HepG2 (cell line): Measurements from ENCODE around the gene TSEN34. TPM values are rescaled to one million over a fixed set of nuclear protein-coding genes. Genes with fewer than 3 reads are reported as not detected.

Experiments used
- E2F1 ChIP-seq: sonication (generic); formaldehyde crosslinking; IDR thresholded peaks from 2 replicates; pipeline ENCODE4 v1.5.0; 2020; ENCODE audit warnings: missing genetic modification reagents
- EP300 ChIP-seq, 3 experiments: sonication (generic) in 1 of 3; formaldehyde crosslinking in 1 of 3; IDR thresholded peaks; 2 replicates each; pipeline versions ENCODE4 v1.5.1 to v1.6.1; 2011 to 2020; ENCODE audit warnings: low read depth in 2 of 3, low read length in 2 of 3, borderline replicate concordance in 1 of 3, improper control_type of control experiment in 1 of 3, mild to moderate bottlenecking in 1 of 3, missing genetic modification reagents in 1 of 3, moderate library complexity in 1 of 3
- FOSL1 ChIP-seq: sonication (generic); formaldehyde crosslinking; IDR thresholded peaks from 2 replicates; pipeline ENCODE4 v1.9.0; 2021; ENCODE audit warnings: missing genetic modification reagents, borderline replicate concordance
- GABPA ChIP-seq, 2 experiments: IDR thresholded peaks; 2 replicates each; pipeline ENCODE4 v1.6.1; 2011 to 2016; ENCODE audit warnings: low read depth in 2 of 2, low read length in 1 of 2, missing biosample characterization in 1 of 2, missing genetic modification characterization in 1 of 2
- GLI4 ChIP-seq: sonication (generic); formaldehyde crosslinking; IDR thresholded peaks from 2 replicates; pipeline ENCODE4 v1.5.1; 2020; ENCODE audit warnings: missing genetic modification reagents, mild to moderate bottlenecking, moderate library complexity, borderline replicate concordance
- HNRNPL ChIP-seq: fragments of 200-400 bp; formaldehyde crosslinking; IDR thresholded peaks from 2 replicates; pipeline ENCODE4 v1.6.1; 2017; ENCODE audit warnings: mild to moderate bottlenecking, low read depth, low read length
- ISL2 ChIP-seq: sonication (generic); formaldehyde crosslinking; IDR thresholded peaks from 2 replicates; pipeline ENCODE4 v1.5.0; 2020; ENCODE audit warnings: missing genetic modification reagents
- MXD1 ChIP-seq: sonication (generic); formaldehyde crosslinking; IDR thresholded peaks from 2 replicates; pipeline ENCODE4 v1.4.0; 2020; ENCODE audit warnings: mild to moderate bottlenecking, missing genetic modification reagents
- PBX2 ChIP-seq: IDR thresholded peaks from 2 replicates; pipeline ENCODE4 v1.6.1; 2016; ENCODE audit warnings: control low read depth
- RFX5 ChIP-seq: IDR thresholded peaks from 2 replicates; pipeline ENCODE4 v1.6.1; 2011; ENCODE audit warnings: low read depth, low read length, improper control_type of control experiment
- SALL1 ChIP-seq: sonication (generic); formaldehyde crosslinking; IDR thresholded peaks from 2 replicates; pipeline ENCODE4 v1.8.0; 2022; ENCODE audit warnings: mild to moderate bottlenecking, missing genetic modification reagents
- SOX13 ChIP-seq, 3 experiments: fragments of 450-650 bp in 1 of 3; sonication (generic) in 1 of 3; formaldehyde crosslinking in 1 of 3; IDR thresholded peaks in 2 of 3; conservative IDR thresholded peaks in 1 of 3; 2 replicates each; pipeline versions ENCODE4 v1.5.0 to v1.6.1; 2016 to 2020; ENCODE audit warnings: antibody characterized with exemption in 1 of 3, mild to moderate bottlenecking in 1 of 3, missing compliant biosample characterization in 1 of 3, missing genetic modification reagents in 1 of 3, moderate library complexity in 1 of 3
- ZNF460 ChIP-seq: sonication (generic); formaldehyde crosslinking; IDR thresholded peaks from 2 replicates; pipeline ENCODE4 v1.5.1; 2020; ENCODE audit warnings: missing genetic modification reagents, mild to moderate bottlenecking, borderline replicate concordance
- ZNF557 ChIP-seq: sonication (generic); formaldehyde crosslinking; IDR thresholded peaks from 2 replicates; pipeline ENCODE4 v1.4.0; 2020; ENCODE audit warnings: missing genetic modification reagents
- ZNF609 ChIP-seq: sonication (generic); formaldehyde crosslinking; IDR thresholded peaks from 2 replicates; pipeline ENCODE4 v1.4.0; 2020; ENCODE audit warnings: mild to moderate bottlenecking, missing genetic modification reagents, borderline replicate concordance
- polyA plus RNA-seq, 8 experiments: library from polyadenylated mRNA; depleted of rRNA in 3 of 8; stranded (reverse) in 7 of 8; unstranded in 1 of 8; fragments of >200 nt; fragmentation: Illumina TruSeq in 4 of 8; extraction: Trizol in 4 of 8; gene quantifications; 2 replicates each; pipeline versions ENCODE4 v1.2.1 to v1.2.3, GENCODE V29; 2011 to 2016; ENCODE audit warnings: low read depth in 4 of 8, missing spikeins in 1 of 8, mixed read lengths in 1 of 8; ENCODE audit not compliant: insufficient read depth in 1 of 8
- total RNA-seq, 5 experiments: library from RNA; depleted of rRNA; stranded (reverse); fragments of >200 nt; fragmentation: Illumina TruSeq; extraction: Trizol; gene quantifications; 2 replicates each; pipeline ENCODE4 v1.2.3, GENCODE V29; 2016; ENCODE audit warnings: low read depth in 1 of 5

TSEN34 gene
- total and polyA plus RNA-seq, 2 of the 13 experiments (the other 11 are each of a cell fraction or from before 2014, with no cell fraction given), result 55.1 to 65.4 TPM

GRCh38 chr19:54159352-54160181, 31.5 kb upstream of the TSEN34 start, which contains the start of gene LENG1 (continued):
- TF ChIP-seq SOX13 (IDR thresholded peaks at IDR 0.05) (no peak), SOX13 (CRISPR knock-in tag; conservative IDR thresholded peaks at IDR 0.05 in 1 of 2, IDR thresholded peaks at IDR 0.05 in 1 of 2) (peak in 1 of 2 experiments; percentile 7; a peak in 1 of 4 replicates), SALL1 (CRISPR knock-in tag) (peak; percentile 43), FOSL1 (CRISPR knock-in tag) (no peak), PBX2 (CRISPR knock-in tag) (peak; percentile 82), ZNF557 (0 out of 2 replicates have a peak, but pooled peaks have one; percentile 25), ISL2 (CRISPR knock-in tag) (no peak), GLI4 (no peak; the same call in 1 of the 2 replicates), ZNF609 (0 out of 2 replicates have a peak, but pooled peaks have one; percentile 21), EP300 (IDR thresholded peaks at IDR 0.05; ENCODE audit: low read depth in 2 of 2, low read length in 2 of 2) (no peak; a peak in 1 of 4 replicates), EP300 (CRISPR knock-in tag; IDR thresholded peaks at IDR 0.05; ENCODE audit: borderline replicate concordance) (no peak), MXD1 (CRISPR knock-in tag) (peak; percentile 66), GABPA (IDR thresholded peaks at IDR 0.05; ENCODE audit: low read depth, low read length) (peak; percentile 62), GABPA (CRISPR knock-in tag; IDR thresholded peaks at IDR 0.05; ENCODE audit: low read depth) (peak; percentile 84), HNRNPL (0 out of 2 replicates have a peak, but pooled peaks have one; percentile 80), RFX5 (peak; percentile 90), E2F1 (CRISPR knock-in tag) (no peak; the same call in 1 of the 2 replicates), ZNF460 (no peak)
